Heart right ventricle (tissue), 16 donors: ENCODE measurements around the gene AATF. TPM values are rescaled to one million over a fixed set of nuclear protein-coding genes. Genes with fewer than 3 reads are reported as not detected.

Experiments used
- ATAC-seq, 8 donors: fragments of 200-7000 bp; cut with Tn5 transposase; one replicate each; pipeline ENCODE4 v1.9.1; 2020; ENCODE audit warnings: mild to moderate bottlenecking in 8 of 8, moderate library complexity in 8 of 8, moderate number of reproducible peaks in 1 of 8
- DNase-seq, 2 donors: peaks; one replicate each; pipeline ENCODE4 v3.0.0-alpha.2; 2020
- H3K27ac ChIP-seq, 10 donors: fragments of 200-600 bp; sonication (generic) in 2 of 10; one replicate each; pipeline versions ENCODE4 v1.5.0 to v1.8.0; 2020 to 2022; ENCODE audit warnings: mild to moderate bottlenecking in 3 of 10
- H3K27me3 ChIP-seq, 7 donors: fragments of 200-600 bp; one replicate each; pipeline ENCODE4 v1.8.0; 2021 to 2022; ENCODE audit warnings: mild to moderate bottlenecking in 2 of 7
- H3K36me3 ChIP-seq, 9 donors: fragments of 200-600 bp; sonication (generic) in 1 of 9; one replicate each; pipeline versions ENCODE4 v1.5.0 to v1.8.0; 2020 to 2022; ENCODE audit warnings: mild to moderate bottlenecking in 2 of 9
- H3K4me1 ChIP-seq, 9 donors: fragments of 200-600 bp; sonication (generic) in 1 of 9; one replicate each; pipeline versions ENCODE4 v1.5.0 to v1.8.0; 2020 to 2022; ENCODE audit warnings: mild to moderate bottlenecking in 4 of 9
- H3K4me3 ChIP-seq, 10 donors: fragments of 200-600 bp; sonication (generic) in 2 of 10; one replicate each; pipeline versions ENCODE4 v1.5.0 to v1.8.0; 2020 to 2022; ENCODE audit warnings: mild to moderate bottlenecking in 7 of 10, moderate library complexity in 2 of 10
- H3K9me3 ChIP-seq, 11 donors: fragments of 200-600 bp in 10 of 11; sonication (generic) in 2 of 11; one replicate each; pipeline versions ENCODE4 v1.5.0 to v1.8.0; 2013 to 2022; ENCODE audit warnings: mild to moderate bottlenecking in 2 of 11, control low read depth in 1 of 11, moderate library complexity in 1 of 11
- WGBS, 2 donors: extraction: QIAGEN DNeasy Blood & Tissue Kit; methylation state at CpG; one replicate each; pipeline ENCODE4 v1.1.7; 2013; ENCODE audit warnings: inconsistent platforms in 1 of 2; 5-methylcytosine and 5-hydroxymethylcytosine counted together
- intact Hi-C, 10 donors: fragments of 100-400 bp; cut with DNase I; formaldehyde crosslinking; loops; one replicate each; pipeline versions ENCODE4 v1.11.1 to v1.14.2; 2022
- polyA plus RNA-seq, 2 donors: library from polyadenylated mRNA; stranded (reverse); fragments of 200-250 nt; gene quantifications; one replicate each; pipeline ENCODE4 v1.2.3, GENCODE V29; 2013
- total RNA-seq, 10 donors: library from RNA; stranded (reverse); fragmentation: NEBNext Ultra II Directional in 3 of 10; extraction: Animal tissue kit (Norgen Biotek cat#: 25700) in 3 of 10; gene quantifications; one replicate each; pipeline versions ENCODE4 v1.2.1 to v1.2.4, GENCODE V29; 2021 to 2023
- TF ChIP-seq, protein P1 (sequence below), 9 donors: fragments of 200-600 bp; sonication (generic) in 2 of 9; IDR thresholded peaks; one replicate each; pipeline versions ENCODE4 v1.5.0 to v1.8.0; 2021 to 2022; ENCODE audit warnings: antibody characterized with exemption in 9 of 9, mild to moderate bottlenecking in 5 of 9, moderate library complexity in 1 of 9
- donor health status: Arrhythmogenic right ventricular cardiomyopathy.
- donor health status: ischemic (EF 13 %, LVEDD 7.1; RV severe dilation, severe dysfunction).
- donor health status: healthy with polysubstance abuse.
- donor health status: DM: no; HTN: yes; CAD: no.
- donor health status: DM: no; HTN: no; CAD: no.
- donor health status: ischemic (EF 25% LVEDD 6.9; RV normal size, moderate dysfunction).
- donor health status: ischemic (EF 25% LVEDD 5.7; RV mildly dilated, moderate dysfunction).
- donor health status: healthy.
- donor health status: DM: yes; HTN: yes; CAD: no.
- donor health status: Ischemic cardiomyopathy.
- donor health status: ischemic (EF 35%, LVEDD 5.7; RV mildly dilated, moderate dysfunction).
- donor health status: nonischemic (EF 11% LVEDD 7.7; RV severe dilation, severe dysfunction).
- donor health status: DM: yes; HTN: yes; CAD: no.
- donor health status: PGD.
- donor health status: ischemic (EF 29% LVEDD 5.4; RV normal size, mild dysfunction).
- donor health status: nonischemic (EF 23%, LVEDD 6.1; RV moderate dilation, normal function).

The AATF gene
- total and polyA plus RNA-seq, 12 donors: 19.9 to 35.5 (median 26.0) TPM

DNA sequence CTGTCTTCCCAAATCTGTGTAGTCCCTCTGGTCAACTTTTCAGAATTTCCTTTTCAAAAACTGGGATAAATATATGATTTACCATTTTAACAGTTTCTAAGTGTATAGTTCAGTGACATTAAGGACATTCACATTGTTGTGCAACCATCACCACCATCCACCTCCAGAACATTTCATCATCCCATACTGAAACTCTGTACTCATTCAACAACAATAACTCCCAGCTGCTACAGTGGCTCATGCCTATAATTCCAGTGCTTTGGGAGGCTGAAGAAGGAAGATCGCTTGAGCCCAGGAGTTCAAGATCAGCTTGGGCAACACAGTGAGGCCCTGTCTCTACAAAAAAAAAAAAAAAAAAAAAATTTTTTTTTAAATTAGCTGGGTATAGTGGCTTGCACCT, 131.0 kb downstream of the AATF start:
- no peaks in the 10 kb centered on the region for H3K27me3 ChIP-seq
- DNase-seq: no peak

GRCh38 chr17:37081287-37081686, 132.5 kb downstream of the AATF start:
- Histone ChIP-seq H3K4me3 (no peak overlapping the region), H3K27ac (no peak overlapping the region), H3K27me3 (no peaks in the 10 kb centered on the region), H3K36me3 (peaks cover 0 to 18% (median 0%) of the 10 kb centered on the region in 9 donors), H3K4me1 (no peaks in the 10 kb centered on the region), H3K9me3 (peaks cover 0 to 16% (median 8%) of the 10 kb centered on the region in 11 donors)
- TF ChIP-seq, protein P1, sequence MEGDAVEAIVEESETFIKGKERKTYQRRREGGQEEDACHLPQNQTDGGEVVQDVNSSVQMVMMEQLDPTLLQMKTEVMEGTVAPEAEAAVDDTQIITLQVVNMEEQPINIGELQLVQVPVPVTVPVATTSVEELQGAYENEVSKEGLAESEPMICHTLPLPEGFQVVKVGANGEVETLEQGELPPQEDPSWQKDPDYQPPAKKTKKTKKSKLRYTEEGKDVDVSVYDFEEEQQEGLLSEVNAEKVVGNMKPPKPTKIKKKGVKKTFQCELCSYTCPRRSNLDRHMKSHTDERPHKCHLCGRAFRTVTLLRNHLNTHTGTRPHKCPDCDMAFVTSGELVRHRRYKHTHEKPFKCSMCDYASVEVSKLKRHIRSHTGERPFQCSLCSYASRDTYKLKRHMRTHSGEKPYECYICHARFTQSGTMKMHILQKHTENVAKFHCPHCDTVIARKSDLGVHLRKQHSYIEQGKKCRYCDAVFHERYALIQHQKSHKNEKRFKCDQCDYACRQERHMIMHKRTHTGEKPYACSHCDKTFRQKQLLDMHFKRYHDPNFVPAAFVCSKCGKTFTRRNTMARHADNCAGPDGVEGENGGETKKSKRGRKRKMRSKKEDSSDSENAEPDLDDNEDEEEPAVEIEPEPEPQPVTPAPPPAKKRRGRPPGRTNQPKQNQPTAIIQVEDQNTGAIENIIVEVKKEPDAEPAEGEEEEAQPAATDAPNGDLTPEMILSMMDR (IDR thresholded peaks at IDR 0.05): no peak
- no peak for DNase-seq
- no peak for ATAC-seq
- intact Hi-C loops: no loop called here
- 51 to 69% methylated on average over 5 of the region's 5 CpGs for WGBS, 2 donors

More for the DNA sequence above, 131.0 kb downstream of the AATF start:
- Histone ChIP-seq H3K27ac (no peak overlapping the region), H3K4me1 (no peaks in the 10 kb centered on the region), H3K9me3 (peaks cover 0 to 16% (median 8%) of the 10 kb centered on the region in 11 donors), H3K4me3 (no peak overlapping the region), H3K36me3 (peaks cover 0 to 3% (median 0%) of the 10 kb centered on the region in 9 donors)
- TF ChIP-seq, protein P1 (IDR thresholded peaks at IDR 0.05): no peak
- no peak for ATAC-seq
- WGBS, 2 donors: 91 to 97% methylated on average over 1 of the region's 1 CpG
- intact Hi-C loops: loop anchor here in 1 of 10 donors (10.0 kb wide), 1 partner anchor 55 kb away; no protein-coding TSS in a partner anchor

DNA sequence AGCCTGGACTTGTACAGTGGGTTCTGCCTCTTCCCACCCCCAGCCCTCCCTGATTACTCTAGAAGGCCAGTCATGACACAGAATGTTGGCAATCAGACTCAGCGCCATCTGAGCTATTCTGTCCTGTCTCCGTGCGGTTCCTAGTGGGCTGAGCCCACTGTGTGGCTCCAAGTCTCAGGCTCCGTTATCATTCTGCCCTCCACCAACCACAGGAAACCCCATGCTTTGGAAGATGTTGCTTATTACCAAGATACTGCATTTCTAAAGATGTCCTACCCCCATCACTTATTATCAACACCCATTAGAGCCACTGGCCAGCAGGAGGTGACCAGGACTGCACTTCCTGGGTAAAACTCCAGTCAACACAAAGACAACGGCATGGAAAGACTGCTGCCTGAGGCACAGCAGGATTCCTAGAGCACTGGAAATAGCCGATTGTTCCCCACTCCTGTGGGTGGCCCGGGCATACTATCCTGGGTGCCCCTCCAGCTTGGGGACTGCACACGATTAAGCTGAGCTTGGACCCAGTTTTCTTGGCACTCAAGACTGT, 133.6 kb downstream of the AATF start:
- peaks cover 0 to 16% (median 8%) of the 10 kb centered on the region in 11 donors for H3K9me3 ChIP-seq
- DNase-seq: no peak
- TF ChIP-seq, protein P1 (IDR thresholded peaks at IDR 0.05): no peak
- WGBS, 2 donors: 85 to 86% methylated on average over 8 of the region's 8 CpGs
- intact Hi-C loops: no loop called here
- H3K27ac ChIP-seq: no peak overlapping the region
- ATAC-seq: no peak
- no peaks in the 10 kb centered on the region for H3K4me1 ChIP-seq
- no peaks in the 10 kb centered on the region for H3K27me3 ChIP-seq
- no peak overlapping the region for H3K4me3 ChIP-seq
- peaks cover 0 to 29% (median 0%) of the 10 kb centered on the region in 9 donors for H3K36me3 ChIP-seq

- no peaks in the 10 kb centered on the region for H3K4me1 ChIP-seq
- DNase-seq: no peak
- H3K9me3 ChIP-seq: peaks cover 0 to 16% (median 8%) of the 10 kb centered on the region in 11 donors
- H3K36me3 ChIP-seq: peaks cover 0 to 35% (median 0%) of the 10 kb centered on the region in 9 donors
- intact Hi-C loops: no loop called here
- no peak overlapping the region for H3K27ac ChIP-seq
- no peaks in the 10 kb centered on the region for H3K27me3 ChIP-seq
- peak in 1 of 8 donors; percentile 25 for ATAC-seq
- no peak overlapping the region for H3K4me3 ChIP-seq
- TF ChIP-seq, protein P1 (IDR thresholded peaks at IDR 0.05): no peak
- WGBS, 2 donors: 87 to 92% methylated on average over 4 of the region's 4 CpGs
These were observed 134.2 kb downstream of the AATF start for GRCh38 chr17:37082985-37083384.
